HG02610 (cell line): ENCODE data around the gene KIAA0319L.
A peak's percentile ranks its signal among the peaks of the same experiment; 100 is the strongest.

ENCODE experiments used
- ATAC-seq: cut with Tn5 transposase; IDR thresholded peaks from one replicate; pipeline ENCODE4 v1.9.1; 2021; ENCODE audit warnings: mild to moderate bottlenecking, moderate library complexity; ENCODE audit not compliant: unreplicated experiment

KIAA0319L gene

GRCh38 chr1:35564037-35564883 is 7.1 kb upstream of the KIAA0319L start:
- peak; percentile 46 for ATAC-seq

- no peak for ATAC-seq
Observed at GRCh38 chr1:35563166-35563565, 6.0 kb upstream of the KIAA0319L start.

- ATAC-seq = no peak
Observed at GRCh38 chr1:35561972-35562680, 4.9 kb upstream of the KIAA0319L start.

GRCh38 chr1:35561297-35561971 is 4.2 kb upstream of the KIAA0319L start:
- no peak for ATAC-seq

GRCh38 chr1:35560256-35561225 is 3.3 kb upstream of the KIAA0319L start:
- ATAC-seq = no peak

- ATAC-seq = no peak
Observed at GRCh38 chr1:35559317-35559944, 2.2 kb upstream of the KIAA0319L start.

GRCh38 chr1:35558374-35559316 is 1.4 kb upstream of the KIAA0319L start:
- no peak for ATAC-seq

GRCh38 chr1:35557611-35558373 is 589 bp upstream of the KIAA0319L start, which contains the start of gene NCDN:
Gene NCDN, plus strand, starts transcription at chr1:35557799. Its CDS starts 392 bp downstream, at chr1:35558191.
- peak; percentile 89 for ATAC-seq

GRCh38 chr1:35556484-35557117 is 602 bp downstream of the KIAA0319L start:
- no peak for ATAC-seq

GRCh38 chr1:35555601-35556477 is 1.4 kb downstream of the KIAA0319L start:
- ATAC-seq = no peak

- no peak for ATAC-seq
Observed at GRCh38 chr1:35555212-35555584, 2.0 kb downstream of the KIAA0319L start.

- ATAC-seq = no peak
Observed at GRCh38 chr1:35554266-35555211, 2.7 kb downstream of the KIAA0319L start.

- no peak for ATAC-seq
Observed at GRCh38 chr1:35553851-35554250, 3.4 kb downstream of the KIAA0319L start.

- no peak for ATAC-seq
Observed at GRCh38 chr1:35546614-35547013, 10.6 kb downstream of the KIAA0319L start.

- ATAC-seq = no peak
Observed at GRCh38 chr1:35544976-35545375, 12.2 kb downstream of the KIAA0319L start.
